Endothelial cell of umbilical vein (primary cell): Measurements from ENCODE around the gene NT5DC1. TPM values are rescaled to one million over a fixed set of nuclear protein-coding genes. Genes with fewer than 3 reads are reported as not detected.

Experiments used
- BruUV-seq: library from RNA; stranded (reverse); fragments of 400-500 nt; replicated peaks from 2 replicates; lab custom pipeline; 2021; lab: Mats Ljungman, UMichigan
- CTCF ChIA-PET: fragments of 300-600, 350-600 bp; sonication (Branson Sonifier 250); formaldehyde crosslinking; loops from one replicate; lab custom pipeline; 2021; ENCODE audit warnings: antibody characterized with exemption, inconsistent platforms; lab: Charles Lee
- POLR2A ChIA-PET: fragments of 300-600, 350-600 bp; sonication (Branson Sonifier 250); formaldehyde crosslinking; loops from one replicate; lab custom pipeline; 2021; ENCODE audit warnings: antibody characterized with exemption, inconsistent platforms; lab: Charles Lee
- DNase-seq: peaks from one replicate; pipeline ENCODE4 v3.0.0-alpha.2; 2011; ENCODE audit warnings: low read depth, low spot score
- FAIRE-seq: peaks from 2 replicates; lab custom pipeline; 2011; peaks lifted over from hg19 to GRCh38; lab: Jason Lieb, UNC
- H2AFZ ChIP-seq: 2 replicates; pipeline ENCODE4 v1.6.0; 2012; ENCODE audit warnings: low read depth, low read length, control low read depth, inconsistent platforms
- H3K27ac ChIP-seq: 2 replicates; pipeline ENCODE4 v1.5.1; 2011; ENCODE audit warnings: low read depth, mild to moderate bottlenecking, control low read depth, low read length, moderate library complexity; ENCODE audit not compliant: insufficient read depth
- H3K27me3 ChIP-seq, 2 experiments: 2 replicates each; pipeline versions ENCODE4 v1.6.0 to v1.6.1; 2011; ENCODE audit warnings: low read length in 2 of 2, mixed read lengths in 1 of 2; ENCODE audit not compliant: control insufficient read depth in 2 of 2, insufficient read depth in 2 of 2
- H3K36me3 ChIP-seq, 2 experiments: 2 replicates in 1 of 2; 3 replicates in 1 of 2; pipeline ENCODE4 v1.5.1; 2011; ENCODE audit warnings: low read length in 2 of 2, mild to moderate bottlenecking in 1 of 2, moderate library complexity in 1 of 2; ENCODE audit not compliant: control insufficient read depth in 2 of 2, insufficient read depth in 2 of 2; ENCODE audit errors: extremely low read depth in 1 of 2
- H3K4me1 ChIP-seq: 3 replicates; pipeline ENCODE4 v1.5.1; 2011; ENCODE audit warnings: mild to moderate bottlenecking, low read length; ENCODE audit not compliant: control insufficient read depth, insufficient read depth; ENCODE audit errors: extremely low read depth
- H3K4me2 ChIP-seq: 2 replicates; pipeline ENCODE4 v1.6.1; 2011; ENCODE audit warnings: low read length, control low read depth, mixed read lengths; ENCODE audit not compliant: insufficient read depth
- H3K4me3 ChIP-seq, 3 experiments: fragments of 200-600 bp in 1 of 3; sonication (generic), shearing (Covaris generic) in 1 of 3; replicated peaks in 1 of 3; 2 replicates each; pipeline ENCODE4 v1.5.1; 2011 to 2016; ENCODE audit warnings: control low read depth in 3 of 3, low read length in 3 of 3, mild to moderate bottlenecking in 2 of 3, inconsistent platforms in 1 of 3, low read depth in 1 of 3, moderate library complexity in 1 of 3; ENCODE audit not compliant: insufficient read depth in 1 of 3
- H3K79me2 ChIP-seq: 2 replicates; pipeline ENCODE4 v1.6.0; 2012; ENCODE audit warnings: low read length, inconsistent platforms; ENCODE audit not compliant: control insufficient read depth, insufficient read depth
- H3K9ac ChIP-seq: replicated peaks from 2 replicates; pipeline ENCODE3; 2011; ENCODE audit warnings: low read length, control low read depth; ENCODE audit not compliant: insufficient read depth; ENCODE audit errors: extremely low read depth
- H3K9me1 ChIP-seq: replicated peaks from 3 replicates; pipeline ENCODE4 v1.6.0; 2011; ENCODE audit warnings: mild to moderate bottlenecking, low read length; ENCODE audit not compliant: control insufficient read depth, insufficient read depth; ENCODE audit errors: extremely low read depth
- H3K9me3 ChIP-seq: replicated peaks from 2 replicates; pipeline ENCODE4 v1.5.1; 2012; ENCODE audit warnings: low read length, inconsistent platforms; ENCODE audit not compliant: control insufficient read depth, insufficient read depth
- H4K20me1 ChIP-seq: replicated peaks from 2 replicates; pipeline ENCODE3; 2011; ENCODE audit warnings: mild to moderate bottlenecking, low read length; ENCODE audit not compliant: control insufficient read depth, insufficient read depth; ENCODE audit errors: extremely low read depth
- EZH2 ChIP-seq: IDR thresholded peaks from 2 replicates; pipeline ENCODE4 v1.6.1; 2012; ENCODE audit warnings: borderline replicate concordance, low read depth, mild to moderate bottlenecking, moderate library complexity, low read length, inconsistent platforms; ENCODE audit not compliant: severe bottlenecking
- FOS ChIP-seq: IDR thresholded peaks from 2 replicates; pipeline ENCODE4 v1.6.1; 2011; ENCODE audit warnings: mild to moderate bottlenecking, low read length, moderate library complexity, borderline replicate concordance; ENCODE audit not compliant: insufficient read depth
- GATA2 ChIP-seq: IDR thresholded peaks from 2 replicates; pipeline ENCODE4 v1.7.0; 2011; ENCODE audit warnings: low read depth, mild to moderate bottlenecking, moderate library complexity, mixed read lengths, low read length; ENCODE audit not compliant: insufficient read length, insufficient read depth
- JUN ChIP-seq: IDR thresholded peaks from 2 replicates; pipeline ENCODE4 v1.6.1; 2011; ENCODE audit warnings: borderline replicate concordance, low read depth; ENCODE audit not compliant: insufficient read length, insufficient read depth
- MYC ChIP-seq: IDR thresholded peaks from one replicate; pipeline ENCODE4 v1.6.1; 2011; ENCODE audit warnings: mild to moderate bottlenecking, low read depth, low read length
- POLR2A ChIP-seq: IDR thresholded peaks from 2 replicates; pipeline ENCODE4 v1.6.1; 2012; ENCODE audit warnings: low read depth, mild to moderate bottlenecking, control low read depth, low read length
- POLR2AphosphoS5 ChIP-seq: IDR thresholded peaks from 2 replicates; pipeline ENCODE4 v1.6.1; 2012; ENCODE audit warnings: low read depth, mild to moderate bottlenecking, control low read depth, low read length, moderate library complexity; ENCODE audit not compliant: insufficient read depth
- dilution Hi-C: fragments of 300-500 bp; cut with MboI; formaldehyde crosslinking; loops from one replicate; pipeline ENCODE4 v1.15.0; 2019; ENCODE audit warnings: low sequenced_read_pairs; ENCODE audit not compliant: extremely low pct_ligation_motif_present
- intact Hi-C: fragments of 100-400 bp; cut with micrococcal nuclease; formaldehyde crosslinking; loops from one replicate; pipeline ENCODE4 v1.10.0; 2022
- polyA plus RNA-seq, 4 experiments: library from polyadenylated mRNA; depleted of rRNA in 3 of 4; stranded (reverse) in 3 of 4; unstranded in 1 of 4; fragments of >200 nt; gene quantifications; 2 replicates each; pipeline versions ENCODE4 v1.2.1 to v1.2.3, GENCODE V29; 2011 to 2012; ENCODE audit warnings: missing spikeins in 1 of 4
- total RNA-seq: library from RNA; stranded (reverse); gene quantifications from 2 replicates; pipeline ENCODE4 v1.2.3, GENCODE V29; 2021
- TF ChIP-seq, protein P1 (sequence below): IDR thresholded peaks from 2 replicates; pipeline ENCODE4 v1.6.1; 2011; ENCODE audit not compliant: insufficient read depth, insufficient read length
- TF ChIP-seq, protein P2 (sequence below), 2 donors: IDR thresholded peaks; 1 replicate in 1 of 2; 2 replicates in 1 of 2; pipeline ENCODE4 v1.5.1; 2011; ENCODE audit warnings: low read length in 2 of 2, mild to moderate bottlenecking in 2 of 2, moderate library complexity in 2 of 2, control low read depth in 1 of 2, inconsistent platforms in 1 of 2, low read depth in 1 of 2; ENCODE audit not compliant: insufficient read depth in 1 of 2; ENCODE audit errors: extremely low read depth in 1 of 2

NT5DC1 gene
- total and polyA plus RNA-seq, 2 donors (not counting 3 experiments of a cell fraction or from before 2014, with no cell fraction given) = 11.3 to 24.3 TPM

- no peak overlapping the region for H3K9ac ChIP-seq
- H3K79me2 ChIP-seq = no peaks in the 10 kb centered on the region
- no peak overlapping the region for H3K27ac ChIP-seq
- no peak for FAIRE-seq
- no peaks in the 10 kb centered on the region for H3K4me1 ChIP-seq
- H2AFZ ChIP-seq = peak overlapping the region; percentile 29
- H3K4me2 ChIP-seq = no peak overlapping the region
- TF ChIP-seq JUN = no peak
- TF ChIP-seq EZH2 = no peak
- TF ChIP-seq, protein P1, sequence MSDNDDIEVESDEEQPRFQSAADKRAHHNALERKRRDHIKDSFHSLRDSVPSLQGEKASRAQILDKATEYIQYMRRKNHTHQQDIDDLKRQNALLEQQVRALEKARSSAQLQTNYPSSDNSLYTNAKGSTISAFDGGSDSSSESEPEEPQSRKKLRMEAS = no peak
- TF ChIP-seq POLR2A = no peak
- TF ChIP-seq POLR2AphosphoS5 = no peak
- TF ChIP-seq GATA2 = no peak
- TF ChIP-seq, protein P2, sequence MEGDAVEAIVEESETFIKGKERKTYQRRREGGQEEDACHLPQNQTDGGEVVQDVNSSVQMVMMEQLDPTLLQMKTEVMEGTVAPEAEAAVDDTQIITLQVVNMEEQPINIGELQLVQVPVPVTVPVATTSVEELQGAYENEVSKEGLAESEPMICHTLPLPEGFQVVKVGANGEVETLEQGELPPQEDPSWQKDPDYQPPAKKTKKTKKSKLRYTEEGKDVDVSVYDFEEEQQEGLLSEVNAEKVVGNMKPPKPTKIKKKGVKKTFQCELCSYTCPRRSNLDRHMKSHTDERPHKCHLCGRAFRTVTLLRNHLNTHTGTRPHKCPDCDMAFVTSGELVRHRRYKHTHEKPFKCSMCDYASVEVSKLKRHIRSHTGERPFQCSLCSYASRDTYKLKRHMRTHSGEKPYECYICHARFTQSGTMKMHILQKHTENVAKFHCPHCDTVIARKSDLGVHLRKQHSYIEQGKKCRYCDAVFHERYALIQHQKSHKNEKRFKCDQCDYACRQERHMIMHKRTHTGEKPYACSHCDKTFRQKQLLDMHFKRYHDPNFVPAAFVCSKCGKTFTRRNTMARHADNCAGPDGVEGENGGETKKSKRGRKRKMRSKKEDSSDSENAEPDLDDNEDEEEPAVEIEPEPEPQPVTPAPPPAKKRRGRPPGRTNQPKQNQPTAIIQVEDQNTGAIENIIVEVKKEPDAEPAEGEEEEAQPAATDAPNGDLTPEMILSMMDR (IDR thresholded peaks at IDR 0.05; ENCODE audit: extremely low read depth in 1 of 2, insufficient read depth in 1 of 2, low read depth in 1 of 2, low read length in 2 of 2) = no peak
- no peak for TF ChIP-seq MYC
- no peak for TF ChIP-seq FOS
- no peaks in the 10 kb centered on the region for H3K9me3 ChIP-seq
- H3K36me3 ChIP-seq = no peaks in the 10 kb centered on the region
- POLR2A ChIA-PET = interaction anchor here (0.9 to 1.3 kb wide), 2 partner anchors 20 to 24 kb away, joined by 4 to 7 read pairs; partner anchors contain the start of gene TSPYL4
- H3K4me3 ChIP-seq = no peak overlapping the region
- no peaks in the 10 kb centered on the region for H4K20me1 ChIP-seq
- H3K9me1 ChIP-seq = no peaks in the 10 kb centered on the region
- peak; percentile 58 for DNase-seq
- H3K27me3 ChIP-seq = no peaks in the 10 kb centered on the region
- CTCF ChIA-PET = interaction anchor here (1.1 to 3.5 kb wide), 9 partner anchors 12 to 332 kb away, joined by 3 to 22 read pairs (median 5); partner anchors contain the start of genes TSPYL1 and TSPYL4
- dilution Hi-C loops (no loop called here), intact Hi-C loops (no loop called here)
- no TSS peak for BruUV-seq
Measured at GRCh38 chr6:116229287-116229913, 128.7 kb downstream of the NT5DC1 start.
